Peyer's patch (tissue), 4 donors: Measurements from ENCODE around the gene AGGF1.

Source experiments
- CTCF ChIP-seq, 6 experiments: fragments of 450-650 bp in 4 of 6; fragments of 200-600 bp in 2 of 6; sonication (generic) in 1 of 6; IDR thresholded peaks; one replicate each; pipeline ENCODE4 v1.5.1; 2017 to 2019; ENCODE audit warnings: antibody characterized with exemption in 6 of 6, mild to moderate bottlenecking in 3 of 6, moderate library complexity in 1 of 6
- POLR2A ChIP-seq, 2 donors: fragments of 450-650 bp; IDR thresholded peaks; one replicate each; pipeline ENCODE4 v1.5.1; 2017; ENCODE audit warnings: antibody characterized with exemption in 2 of 2, mild to moderate bottlenecking in 2 of 2, moderate library complexity in 2 of 2

GRCh38 chr5:77066184-77066583 is 36.0 kb downstream of the AGGF1 start:
- TF ChIP-seq CTCF (IDR thresholded peaks at IDR 0.05) (no peak), POLR2A (IDR thresholded peaks at IDR 0.05) (no peak)
